Measurements from ENCODE around the gene SLC4A2. TPM values are rescaled to one million over a fixed set of nuclear protein-coding genes. Genes with fewer than 3 reads are reported as not detected.
A peak's percentile ranks its signal among the peaks of the same experiment; 100 is the strongest.

Gene SLC4A2
- total RNA-seq, 1 experiment from 2014 or later = 249 TPM

GRCh38 chr7:151079199-151079910, 20.0 kb downstream of the SLC4A2 start:
- Histone ChIP-seq H3K27me3 (replicated peaks; ENCODE audit: control insufficient read depth, insufficient read depth, low read length) (no peaks in the 10 kb centered on the region), H3K9me3 (no peaks in the 10 kb centered on the region), H3K4me1 (peaks cover 22% of the 10 kb centered on the region), H3K4me3 (ENCODE audit: low read depth, low read length) (peak overlapping the region; percentile 98), H3K36me3 (ENCODE audit: control insufficient read depth, insufficient read depth, low read length) (no peaks in the 10 kb centered on the region)
- CTCF ChIA-PET = no interaction called here
- DNase-seq = no peak
- TF ChIP-seq CTCF (IDR thresholded peaks at IDR 0.05; ENCODE audit: insufficient read depth in 1 of 2, low read depth in 1 of 2, low read length in 1 of 2, severe bottlenecking in 1 of 2, unreplicated experiment in 1 of 2) = no peak
- Mint-ChIP-seq H3K36me3 (ENCODE audit: insufficient read depth, unreplicated experiment) (peaks cover 66% of the 10 kb centered on the region), H3K4me1 (ENCODE audit: low read depth, unreplicated experiment) (peaks cover 7% of the 10 kb centered on the region), H3K4me3 (ENCODE audit: unreplicated experiment) (peak overlapping the region; percentile 93), H3K27me3 (ENCODE audit: insufficient read depth, unreplicated experiment) (no peaks in the 10 kb centered on the region), H3K9me3 (ENCODE audit: unreplicated experiment) (no peaks in the 10 kb centered on the region), H3K27ac (ENCODE audit: unreplicated experiment) (peak overlapping the region; percentile 55)
- BruUV-seq (replicated peaks) = no TSS peak
- POLR2A ChIA-PET = no interaction called here
- intact Hi-C loops (cut with micrococcal nuclease; ENCODE audit: unreplicated experiment) = no loop called here

GRCh38 chr7:151080067-151080521, 20.7 kb downstream of the SLC4A2 start:
- Histone ChIP-seq H3K9me3 (no peaks in the 10 kb centered on the region), H3K4me3 (ENCODE audit: low read depth, low read length) (peak overlapping the region; percentile 98), H3K36me3 (ENCODE audit: control insufficient read depth, insufficient read depth, low read length) (no peaks in the 10 kb centered on the region), H3K4me1 (peaks cover 22% of the 10 kb centered on the region), H3K27me3 (replicated peaks; ENCODE audit: control insufficient read depth, insufficient read depth, low read length) (no peaks in the 10 kb centered on the region)
- no peaks in the 10 kb centered on the region for H3K27me3 Mint-ChIP-seq (ENCODE audit: insufficient read depth, unreplicated experiment)
- DNase-seq = peak; percentile 44 to 51
- H3K4me3 Mint-ChIP-seq (ENCODE audit: unreplicated experiment) = peak overlapping the region; percentile 93
- TSS peak; percentile 51 for BruUV-seq (replicated peaks)
- H3K4me1 Mint-ChIP-seq (ENCODE audit: low read depth, unreplicated experiment) = peaks cover 9% of the 10 kb centered on the region
- intact Hi-C loops (cut with micrococcal nuclease; ENCODE audit: unreplicated experiment) = loop anchor here (1.0 kb wide), 1 partner anchor 18 kb away; no protein-coding TSS in a partner anchor
- peaks cover 59% of the 10 kb centered on the region for H3K36me3 Mint-ChIP-seq (ENCODE audit: insufficient read depth, unreplicated experiment)
- ChIA-PET POLR2A (interaction anchor here (1.0 to 1.8 kb wide), 4 partner anchors 12 to 54 kb away, joined by 3 to 25 read pairs (median 12); partner anchors contain the start of gene ABCB8), CTCF (interaction anchor here (0.9 to 1.6 kb wide), 3 partner anchors 18 to 62 kb away, joined by 3 to 13 read pairs (median 5); no protein-coding TSS in a partner anchor)
- no peaks in the 10 kb centered on the region for H3K9me3 Mint-ChIP-seq (ENCODE audit: unreplicated experiment)
- peak overlapping the region; percentile 55 for H3K27ac Mint-ChIP-seq (ENCODE audit: unreplicated experiment)
- no peak for TF ChIP-seq CTCF (IDR thresholded peaks at IDR 0.05; ENCODE audit: insufficient read depth in 1 of 2, low read depth in 1 of 2, low read length in 1 of 2, severe bottlenecking in 1 of 2, unreplicated experiment in 1 of 2)

GRCh38 chr7:151080522-151081169, 21.3 kb downstream of the SLC4A2 start, which contains the start of gene FASTK:
TSS of gene FASTK (minus strand) at chr7:151080809. CDS start at chr7:151080766, 43 bp downstream.
- no TSS peak for BruUV-seq (replicated peaks)
- H3K27me3 ChIP-seq (replicated peaks; ENCODE audit: control insufficient read depth, insufficient read depth, low read length) = no peaks in the 10 kb centered on the region
- Mint-ChIP-seq H3K4me1 (ENCODE audit: low read depth, unreplicated experiment) (peaks cover 13% of the 10 kb centered on the region), H3K27me3 (ENCODE audit: insufficient read depth, unreplicated experiment) (no peaks in the 10 kb centered on the region), H3K27ac (ENCODE audit: unreplicated experiment) (peak within 1 kb of the TSS; percentile 87), H3K9me3 (ENCODE audit: unreplicated experiment) (no peaks in the 10 kb centered on the region), H3K4me3 (ENCODE audit: unreplicated experiment) (peak within 1 kb of the TSS; percentile 93), H3K36me3 (ENCODE audit: insufficient read depth, unreplicated experiment) (peaks cover 56% of the 10 kb centered on the region)
- no peak for TF ChIP-seq CTCF (IDR thresholded peaks at IDR 0.05; ENCODE audit: insufficient read depth in 1 of 2, low read depth in 1 of 2, low read length in 1 of 2, severe bottlenecking in 1 of 2, unreplicated experiment in 1 of 2)
- ChIA-PET CTCF (interaction anchor here (0.6 to 1.6 kb wide), 4 partner anchors 18 to 62 kb away, joined by 3 to 13 read pairs (median 4); partner anchors contain the start of gene CDK5), POLR2A (interaction anchor here (0.7 to 1.8 kb wide), 5 partner anchors 13 to 172 kb away, joined by 3 to 25 read pairs (median 10); partner anchors contain the start of gene ABCB8)
- peak within 1 kb of the TSS; percentile 98 for H3K4me3 ChIP-seq (ENCODE audit: low read depth, low read length)
- no peaks in the 10 kb centered on the region for H3K9me3 ChIP-seq
- H3K36me3 ChIP-seq (ENCODE audit: control insufficient read depth, insufficient read depth, low read length) = no peaks in the 10 kb centered on the region
- intact Hi-C loops (cut with micrococcal nuclease; ENCODE audit: unreplicated experiment) = loop anchor here (1.0 kb wide), 1 partner anchor 18 kb away; no protein-coding TSS in a partner anchor
- peaks cover 26% of the 10 kb centered on the region for H3K4me1 ChIP-seq
- DNase-seq = peak; percentile 91 to 92

Data from Caco-2 (cell line).